ENCODE data around the gene BBS9. TPM values are rescaled to one million over a fixed set of nuclear protein-coding genes. Genes with fewer than 3 reads are reported as not detected.

BBS9 gene
- total and polyA plus RNA-seq, 2 of the 4 experiments (the other 2 are of a cell fraction) = 7.9 to 9.5 TPM

DNA sequence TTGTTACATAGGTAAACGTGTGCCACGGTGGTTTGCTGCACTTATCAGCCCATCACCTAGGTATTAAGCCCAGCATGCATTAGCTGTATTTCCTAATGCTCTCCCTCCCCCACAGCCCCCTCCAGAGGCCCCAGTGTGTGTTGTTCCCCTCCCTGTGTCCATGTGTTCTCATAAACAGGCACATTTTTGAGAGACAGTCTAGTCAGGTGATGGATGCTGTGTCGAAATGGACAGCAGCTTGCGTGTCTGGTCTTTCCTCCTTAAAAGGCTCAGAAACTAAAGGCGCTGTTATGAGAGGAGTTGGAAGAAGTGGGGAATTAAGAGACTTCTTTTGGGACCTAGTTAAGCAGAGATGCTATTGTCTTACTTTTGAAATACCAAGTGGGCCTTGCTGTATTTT lies 296.0 kb downstream of the BBS9 start:
- intact Hi-C loops (cut with micrococcal nuclease) (no loop called here), in situ Hi-C loops (cut with MboI; ENCODE audit: low sequenced_read_pairs) (loop anchor here (10.0 kb wide), 1 partner anchor 509 kb away; no protein-coding TSS in a partner anchor), dilution Hi-C loops (cut with HindIII; ENCODE audit: low sequenced_read_pairs, unreplicated experiment) (no loop called here)
- 40% methylated on average over 2 of the region's 5 CpGs; no CpG with 5 or more reads in 1 of the 2 experiments for WGBS, 2 experiments (ENCODE audit: extremely low coverage in 2 of 2, insufficient read length in 1 of 2)
- Histone ChIP-seq H3K27ac (ENCODE audit: insufficient read depth, low read length) (no peak overlapping the region), H4K91ac (ENCODE audit: insufficient read depth, low read depth, low read length) (no peak overlapping the region), H3K9ac (ENCODE audit: low read depth, low read length) (no peak overlapping the region), H3K23ac (ENCODE audit: low read depth, low read length) (no peak overlapping the region), H3K9me1 (ENCODE audit: insufficient read depth, low read length) (no peaks in the 10 kb centered on the region), H2AK9ac (replicated peaks; ENCODE audit: low read depth, low read length, poor library complexity) (no peak overlapping the region), H3K14ac (replicated peaks; ENCODE audit: low read depth, low read length) (no peak overlapping the region), H3K79me1 (ENCODE audit: low read depth in 1 of 2, low read length in 2 of 2) (no peaks in the 10 kb centered on the region), H2AK5ac (ENCODE audit: low read depth, low read length) (no peak overlapping the region), H4K5ac (ENCODE audit: low read depth, low read length) (no peak overlapping the region), H3K18ac (ENCODE audit: low read depth, low read length) (no peak overlapping the region), H4K8ac (ENCODE audit: low read depth in 2 of 2, low read length in 2 of 2) (no peak overlapping the region), H2BK15ac (ENCODE audit: low read depth, low read length) (no peak overlapping the region), H2BK20ac (ENCODE audit: low read depth, low read length) (no peak overlapping the region), H3K9me3 (ENCODE audit: control insufficient read depth, insufficient read depth, low read length) (no peaks in the 10 kb centered on the region), H2BK120ac (ENCODE audit: low read depth, low read length) (no peak overlapping the region), H3K27me3 (ENCODE audit: control insufficient read depth, insufficient read depth, low read length) (peaks cover 9% of the 10 kb centered on the region), H3K4me3 (ENCODE audit: insufficient read depth, low read depth, low read length) (no peak overlapping the region), H3K36me3 (ENCODE audit: control insufficient read depth, insufficient read depth, low read length) (no peaks in the 10 kb centered on the region), H2BK5ac (ENCODE audit: low read depth, low read length, poor library complexity, severe bottlenecking) (no peak overlapping the region), H3K56ac (ENCODE audit: extremely low read depth, insufficient read depth, low read length) (no peak overlapping the region), H2AFZ (replicated peaks; ENCODE audit: low read length, poor library complexity) (no peak overlapping the region), H4K20me1 (ENCODE audit: insufficient read depth, low read length) (no peaks in the 10 kb centered on the region), H3K4me2 (ENCODE audit: low read depth, low read length) (no peak overlapping the region; the same call in 1 of the 2 replicates), H3K4ac (ENCODE audit: low read depth, low read length) (no peak overlapping the region), H3K4me1 (ENCODE audit: control insufficient read depth, insufficient read depth, low read length) (peaks cover 7% of the 10 kb centered on the region; the same call in 1 of the 2 replicates)
- no peak for ATAC-seq (ENCODE audit: low read depth)
- no TSS peak for BruUV-seq (replicated peaks)
- ChIA-PET CTCF (no interaction called here), POLR2A (ENCODE audit: unreplicated experiment) (no interaction called here)
- no peak for DNase-seq
- TF ChIP-seq MAZ (IDR thresholded peaks at IDR 0.05; ENCODE audit: borderline replicate concordance, low read depth, low read length) (no peak), RCOR1 (IDR thresholded peaks at IDR 0.05; ENCODE audit: insufficient replicate concordance, low read length) (no peak), CHD1 (IDR thresholded peaks at IDR 0.05; ENCODE audit: low read depth, low read length) (no peak), POLR2A (IDR thresholded peaks at IDR 0.05; ENCODE audit: low read depth, low read length) (no peak), SMC3 (IDR thresholded peaks at IDR 0.05; ENCODE audit: low read depth, low read length) (no peak), MAFK (IDR thresholded peaks at IDR 0.05; ENCODE audit: low read depth, low read length) (no peak), NFE2L2 (IDR thresholded peaks at IDR 0.05; ENCODE audit: low read depth, low read length) (no peak), RFX5 (IDR thresholded peaks at IDR 0.05; ENCODE audit: low read depth, low read length) (no peak)
- TF ChIP-seq, protein P1, sequence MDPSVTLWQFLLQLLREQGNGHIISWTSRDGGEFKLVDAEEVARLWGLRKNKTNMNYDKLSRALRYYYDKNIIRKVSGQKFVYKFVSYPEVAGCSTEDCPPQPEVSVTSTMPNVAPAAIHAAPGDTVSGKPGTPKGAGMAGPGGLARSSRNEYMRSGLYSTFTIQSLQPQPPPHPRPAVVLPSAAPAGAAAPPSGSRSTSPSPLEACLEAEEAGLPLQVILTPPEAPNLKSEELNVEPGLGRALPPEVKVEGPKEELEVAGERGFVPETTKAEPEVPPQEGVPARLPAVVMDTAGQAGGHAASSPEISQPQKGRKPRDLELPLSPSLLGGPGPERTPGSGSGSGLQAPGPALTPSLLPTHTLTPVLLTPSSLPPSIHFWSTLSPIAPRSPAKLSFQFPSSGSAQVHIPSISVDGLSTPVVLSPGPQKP (IDR thresholded peaks at IDR 0.05; ENCODE audit: borderline replicate concordance, low read depth, low read length) = no peak
- TF ChIP-seq, protein P2, sequence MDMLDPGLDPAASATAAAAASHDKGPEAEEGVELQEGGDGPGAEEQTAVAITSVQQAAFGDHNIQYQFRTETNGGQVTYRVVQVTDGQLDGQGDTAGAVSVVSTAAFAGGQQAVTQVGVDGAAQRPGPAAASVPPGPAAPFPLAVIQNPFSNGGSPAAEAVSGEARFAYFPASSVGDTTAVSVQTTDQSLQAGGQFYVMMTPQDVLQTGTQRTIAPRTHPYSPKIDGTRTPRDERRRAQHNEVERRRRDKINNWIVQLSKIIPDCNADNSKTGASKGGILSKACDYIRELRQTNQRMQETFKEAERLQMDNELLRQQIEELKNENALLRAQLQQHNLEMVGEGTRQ (IDR thresholded peaks at IDR 0.05; ENCODE audit: low read depth, low read length) = no peak
